Left ventricle myocardium inferior (tissue), 1 donor: ENCODE results near the gene TTLL11. TPM values are rescaled to one million over a fixed set of nuclear protein-coding genes. Genes with fewer than 3 reads are reported as not detected.

ENCODE experiments used
- DNase-seq: peaks from one replicate; pipeline ENCODE4 v3.0.0-alpha.2; 2020
- H3K27ac ChIP-seq: fragments of 200-600 bp; replicated peaks from 2 replicates; pipeline ENCODE4 v1.8.0; 2021
- H3K27me3 ChIP-seq: fragments of 200-600 bp; 2 replicates; pipeline ENCODE4 v1.8.0; 2021; ENCODE audit warnings: low read depth
- H3K36me3 ChIP-seq: fragments of 200-600 bp; 2 replicates; pipeline ENCODE4 v1.8.0; 2021
- H3K4me1 ChIP-seq: fragments of 200-600 bp; 2 replicates; pipeline ENCODE4 v1.8.0; 2021
- H3K4me3 ChIP-seq: fragments of 200-600 bp; 2 replicates; pipeline ENCODE4 v1.8.0; 2021; ENCODE audit warnings: mild to moderate bottlenecking, moderate library complexity
- H3K9me3 ChIP-seq: fragments of 200-600 bp; replicated peaks from 2 replicates; pipeline ENCODE4 v1.8.0; 2021
- CTCF ChIP-seq: fragments of 200-600 bp; IDR thresholded peaks from 2 replicates; pipeline ENCODE4 v1.8.0; 2021; ENCODE audit warnings: antibody characterized with exemption, mild to moderate bottlenecking, borderline replicate concordance
- intact Hi-C: fragments of 100-400 bp; cut with micrococcal nuclease; formaldehyde crosslinking; loops from one replicate; pipeline ENCODE4 v1.11.0; 2022
- total RNA-seq: library from RNA; stranded (reverse); fragmentation: NEBNext Ultra II Directional; extraction: Animal tissue kit (Norgen Biotek cat#: 25700); gene quantifications from one replicate; pipeline ENCODE4 v1.2.1, GENCODE V29; 2021
- donor health status: DM: no; HTN: yes; CAD: no; lungs with severe emphysema.

The TTLL11 gene
- total RNA-seq, 1 donor from 2014 or later: 7.3 TPM

GRCh38 chr9:121881920-121882500 is 211.1 kb downstream of the TTLL11 start:
- no peak overlapping the region for H3K27ac ChIP-seq
- no peak for DNase-seq
- no peak overlapping the region for H3K4me3 ChIP-seq
- no peak for TF ChIP-seq CTCF
- intact Hi-C loops: no loop called here
- no peaks in the 10 kb centered on the region for H3K9me3 ChIP-seq
- no peaks in the 10 kb centered on the region for H3K36me3 ChIP-seq
- H3K4me1 ChIP-seq: peaks cover 4% of the 10 kb centered on the region
- H3K27me3 ChIP-seq: no peaks in the 10 kb centered on the region

- Histone ChIP-seq H3K27me3 (no peaks in the 10 kb centered on the region), H3K27ac (no peak overlapping the region), H3K4me3 (no peak overlapping the region), H3K4me1 (peaks cover 13% of the 10 kb centered on the region), H3K36me3 (no peaks in the 10 kb centered on the region), H3K9me3 (no peaks in the 10 kb centered on the region)
- DNase-seq: no peak
- intact Hi-C loops: no loop called here
- TF ChIP-seq CTCF: no peak
Measured at GRCh38 chr9:121880343-121880898, 212.7 kb downstream of the TTLL11 start.

GRCh38 chr9:121878271-121878822 is 214.8 kb downstream of the TTLL11 start:
- Histone ChIP-seq H3K4me1 (peaks cover 13% of the 10 kb centered on the region), H3K27ac (no peak overlapping the region), H3K4me3 (no peak overlapping the region), H3K27me3 (no peaks in the 10 kb centered on the region), H3K36me3 (no peaks in the 10 kb centered on the region), H3K9me3 (no peaks in the 10 kb centered on the region)
- no peak for TF ChIP-seq CTCF
- DNase-seq: no peak
- intact Hi-C loops: no loop called here

- H3K27ac ChIP-seq: peak overlapping the region; percentile 9
- peak; percentile 46 for DNase-seq
- H3K4me3 ChIP-seq: no peak overlapping the region
- H3K36me3 ChIP-seq: no peaks in the 10 kb centered on the region
- H3K27me3 ChIP-seq: no peaks in the 10 kb centered on the region
- TF ChIP-seq CTCF: no peak
- peaks cover 18% of the 10 kb centered on the region for H3K4me1 ChIP-seq
- H3K9me3 ChIP-seq: no peaks in the 10 kb centered on the region
- intact Hi-C loops: no loop called here
Measured at GRCh38 chr9:121876658-121877271, 216.3 kb downstream of the TTLL11 start.

GRCh38 chr9:121876255-121876654 is 216.9 kb downstream of the TTLL11 start:
- Histone ChIP-seq H3K36me3 (no peaks in the 10 kb centered on the region), H3K4me1 (peaks cover 18% of the 10 kb centered on the region), H3K27me3 (no peaks in the 10 kb centered on the region), H3K4me3 (no peak overlapping the region), H3K27ac (no peak overlapping the region), H3K9me3 (no peaks in the 10 kb centered on the region)
- intact Hi-C loops: no loop called here
- no peak for TF ChIP-seq CTCF
- no peak for DNase-seq
